K562 (cell line): ENCODE measurements around the gene WNT11. TPM values are rescaled to one million over a fixed set of nuclear protein-coding genes. Genes with fewer than 3 reads are reported as not detected.

Source experiments
- ATAC-seq: fragments of 200-7000 bp; cut with Tn5 transposase; 3 replicates; pipeline ENCODE4 v1.9.1; 2020; ENCODE audit warnings: moderate library complexity
- BruUV-seq: library from RNA; stranded (reverse); fragments of 400-500 nt; replicated peaks from 2 replicates; lab custom pipeline; 2021; lab: Mats Ljungman, UMichigan
- CTCF ChIA-PET: fragments of 300-600 bp; formaldehyde crosslinking; extraction: SDS; loops from one replicate; lab custom pipeline; 2021; ENCODE audit warnings: low intra/inter-chr PET ratio; lab: Yijun Ruan, JAX
- POLR2A ChIA-PET: fragments of 300-600, 350-650 bp; sonication (Branson Sonifier 250); formaldehyde crosslinking; extraction: SDS; loops from one replicate; lab custom pipeline; 2021; ENCODE audit warnings: antibody characterized with exemption, inconsistent platforms; lab: Yijun Ruan, JAX
- DNase-seq, 4 experiments: peaks; one replicate each; pipeline versions ENCODE4 v3.0.0 to v3.0.0-alpha.2; 2011 to 2018; ENCODE audit warnings: low spot score in 3 of 4, mixed read lengths in 3 of 4; ENCODE audit errors: extremely low read depth in 1 of 4
- FAIRE-seq: peaks from 2 replicates; lab custom pipeline; 2011; peaks lifted over from hg19 to GRCh38; lab: Jason Lieb, UNC
- H2AFZ ChIP-seq: 2 replicates; pipeline ENCODE4 v1.6.0; 2011; ENCODE audit warnings: low read depth, low read length, control low read depth, inconsistent platforms
- H3K27ac ChIP-seq: fragments of 200-600 bp; 3 replicates; pipeline ENCODE4 v1.8.0; 2011; ENCODE audit warnings: low read depth, mild to moderate bottlenecking, control low read depth, inconsistent platforms, low read length, moderate library complexity, mixed read lengths; ENCODE audit errors: extremely low read depth
- H3K27me3 ChIP-seq, 2 experiments: fragments of 300-600 bp in 1 of 2; 2 replicates in 1 of 2; 3 replicates in 1 of 2; pipeline versions ENCODE4 v1.6.0 to v1.8.0; 2011; ENCODE audit warnings: inconsistent platforms in 2 of 2, low read length in 2 of 2, mild to moderate bottlenecking in 1 of 2, mixed read lengths in 1 of 2, moderate library complexity in 1 of 2; ENCODE audit not compliant: control insufficient read depth in 2 of 2, insufficient read depth in 2 of 2
- H3K36me3 ChIP-seq: fragments of 300-600 bp; 3 replicates; pipeline ENCODE4 v1.8.0; 2011; ENCODE audit warnings: mild to moderate bottlenecking, low read length, inconsistent platforms; ENCODE audit not compliant: control insufficient read depth, insufficient read depth
- H3K4me1 ChIP-seq, 2 experiments: fragments of 200-600 bp in 1 of 2; replicated peaks in 1 of 2; 2 replicates in 1 of 2; 3 replicates in 1 of 2; pipeline versions ENCODE4 v1.5.1 to v1.8.0; 2011; ENCODE audit warnings: inconsistent platforms in 2 of 2, low read length in 2 of 2, mild to moderate bottlenecking in 1 of 2, mixed read lengths in 1 of 2, moderate library complexity in 1 of 2; ENCODE audit not compliant: control insufficient read depth in 2 of 2, insufficient read depth in 2 of 2
- H3K4me2 ChIP-seq: 2 replicates; pipeline ENCODE4 v1.6.1; 2011; ENCODE audit warnings: low read length, control low read depth, inconsistent platforms, mixed read lengths; ENCODE audit not compliant: insufficient read depth
- H3K4me3 ChIP-seq: fragments of 200-600 bp; sonication (generic), shearing (Covaris generic); 2 replicates; pipeline ENCODE4 v1.5.1; 2016; ENCODE audit warnings: control low read depth, inconsistent platforms
- H3K79me2 ChIP-seq: fragments of 200-600 bp; 3 replicates; pipeline ENCODE4 v1.8.0; 2011; ENCODE audit warnings: low read length, inconsistent platforms; ENCODE audit not compliant: control insufficient read depth, insufficient read depth
- H3K9ac ChIP-seq, 2 experiments: 2 replicates each; pipeline versions ENCODE4 v1.6.0 to v1.6.1; 2011; ENCODE audit warnings: low read depth in 2 of 2, low read length in 2 of 2, control low read depth in 1 of 2, inconsistent platforms in 1 of 2, mild to moderate bottlenecking in 1 of 2, mixed read lengths in 1 of 2; ENCODE audit not compliant: insufficient read depth in 1 of 2
- H3K9me1 ChIP-seq: one replicate; pipeline ENCODE4 v1.6.0; 2011; ENCODE audit warnings: inconsistent platforms, mild to moderate bottlenecking, low read length, moderate library complexity; ENCODE audit not compliant: control insufficient read depth, insufficient read depth
- H3K9me3 ChIP-seq: replicated peaks from 2 replicates; pipeline ENCODE4 v1.5.1; 2011; ENCODE audit warnings: low read depth, low read length, inconsistent platforms; ENCODE audit not compliant: control insufficient read depth, insufficient read depth
- H4K20me1 ChIP-seq: replicated peaks from 2 replicates; pipeline ENCODE4 v1.6.1; 2011; ENCODE audit warnings: low read length, inconsistent platforms, mixed read lengths; ENCODE audit not compliant: control insufficient read depth, insufficient read depth
- ARID2 ChIP-seq: fragments of 450-650 bp; IDR thresholded peaks from 2 replicates; pipeline ENCODE4 v1.6.1; 2017; ENCODE audit warnings: antibody characterized with exemption, mild to moderate bottlenecking
- ATF7 ChIP-seq: fragments of 450-650 bp; IDR thresholded peaks from 2 replicates; pipeline ENCODE4 v1.7.1; 2014; ENCODE audit warnings: mild to moderate bottlenecking, moderate library complexity
- CC2D1A ChIP-seq: fragments of 450-650 bp; IDR thresholded peaks from 2 replicates; pipeline ENCODE4 v1.6.1; 2017; ENCODE audit warnings: mild to moderate bottlenecking
- CREB3L1 ChIP-seq: fragments of 450-650 bp; IDR thresholded peaks from 2 replicates; pipeline ENCODE4 v1.6.1; 2014; ENCODE audit warnings: low read depth, mild to moderate bottlenecking, moderate library complexity, borderline replicate concordance
- CSDE1 ChIP-seq, 2 experiments: fragments of 450-650 bp; IDR thresholded peaks; 2 replicates each; pipeline ENCODE4 v1.6.1; 2016; ENCODE audit warnings: mild to moderate bottlenecking in 1 of 2
- CTBP1 ChIP-seq: fragments of 450-650 bp; IDR thresholded peaks from 2 replicates; pipeline ENCODE4 v1.6.1; 2016; ENCODE audit warnings: borderline replicate concordance
- ELF4 ChIP-seq: fragments of 450-650 bp; formaldehyde crosslinking; IDR thresholded peaks from 2 replicates; pipeline ENCODE4 v1.4.0; 2022; ENCODE audit warnings: missing genetic modification characterization
- EZH2 ChIP-seq: IDR thresholded peaks from 2 replicates; pipeline ENCODE4 v1.6.1; 2012; ENCODE audit warnings: low read depth, mild to moderate bottlenecking, inconsistent platforms, low read length, borderline replicate concordance
- HIVEP1 ChIP-seq: fragments of 250-450 bp; sonication (Bioruptor Pico); IDR thresholded peaks from 2 replicates; pipeline ENCODE4 v1.4.0; 2020; ENCODE audit warnings: mild to moderate bottlenecking
- JUND ChIP-seq, 2 experiments: IDR thresholded peaks; 2 replicates in 1 of 2; 3 replicates in 1 of 2; pipeline ENCODE4 v1.6.1; 2011; ENCODE audit warnings: borderline replicate concordance in 2 of 2, low read depth in 2 of 2, low read length in 2 of 2, improper control_type of control experiment in 1 of 2, missing biosample characterization in 1 of 2, missing genetic modification characterization in 1 of 2, missing genetic modification reagents in 1 of 2
- RB1 ChIP-seq: fragments of 450-650 bp; IDR thresholded peaks from 2 replicates; pipeline ENCODE4 v1.6.1; 2017; ENCODE audit warnings: low read depth, mild to moderate bottlenecking
- RNF2 ChIP-seq: sonication (generic); IDR thresholded peaks from 2 replicates; pipeline ENCODE4 v1.6.1; 2016
- SIN3A ChIP-seq, 2 experiments: fragments of 150-350 bp in 1 of 2; IDR thresholded peaks; 2 replicates each; pipeline ENCODE4 v1.6.1; 2011 to 2016; ENCODE audit warnings: borderline replicate concordance in 2 of 2, low read depth in 2 of 2, low read length in 2 of 2, mild to moderate bottlenecking in 2 of 2, moderate library complexity in 2 of 2; ENCODE audit not compliant: control insufficient read depth in 1 of 2
- SREBF2 ChIP-seq: sonication (generic); formaldehyde crosslinking; IDR thresholded peaks from 2 replicates; pipeline ENCODE4 v1.4.0; 2020; ENCODE audit warnings: mild to moderate bottlenecking, missing genetic modification reagents
- SRF ChIP-seq, 2 experiments: fragments of 250-450, 450-650 bp in 1 of 2; sonication (Bioruptor Pico) in 1 of 2; sonication (generic) in 1 of 2; formaldehyde crosslinking; IDR thresholded peaks; 2 replicates each; pipeline versions ENCODE4 v1.5.0 to v1.5.1; 2020 to 2022; ENCODE audit warnings: mild to moderate bottlenecking in 1 of 2, missing genetic modification reagents in 1 of 2
- TCF3 ChIP-seq: sonication (generic); formaldehyde crosslinking; IDR thresholded peaks from 2 replicates; pipeline ENCODE4 v1.4.0; 2020; ENCODE audit warnings: mild to moderate bottlenecking, missing genetic modification reagents
- XRCC3 ChIP-seq: fragments of 450-650 bp; IDR thresholded peaks from 2 replicates; pipeline ENCODE4 v1.6.1; 2017; ENCODE audit warnings: mild to moderate bottlenecking, moderate library complexity
- ZNF282 ChIP-seq: sonication (generic); formaldehyde crosslinking; IDR thresholded peaks from 2 replicates; pipeline ENCODE4 v1.8.1; 2023; ENCODE audit warnings: missing genetic modification reagents
- ZNF3 ChIP-seq: fragments of 250-450 bp; sonication (Bioruptor Pico); IDR thresholded peaks from 2 replicates; pipeline ENCODE4 v1.5.0; 2021; ENCODE audit warnings: mild to moderate bottlenecking, moderate library complexity
- ZNF449 ChIP-seq: fragments of 250-450 bp; sonication (Bioruptor Pico); IDR thresholded peaks from 2 replicates; pipeline ENCODE4 v1.8.0; 2022; ENCODE audit warnings: moderate library complexity, mild to moderate bottlenecking, inconsistent platforms
- ZNF551 ChIP-seq: fragments of 250-450 bp; sonication (Bioruptor Pico); IDR thresholded peaks from 2 replicates; pipeline ENCODE4 v1.5.0; 2021; ENCODE audit warnings: mild to moderate bottlenecking, moderate library complexity
- WGBS: fragments of 100-300 bp; shearing (Covaris generic); methylation state at CpG from one replicate; pipeline ENCODE4 v1.1.6; 2016; ENCODE audit warnings: low coverage, mixed read lengths; ENCODE audit not compliant: insufficient coverage; ENCODE audit errors: missing lambda C conversion rate; 5-methylcytosine and 5-hydroxymethylcytosine counted together
- in situ Hi-C: fragments of 300-500 bp; cut with MboI; formaldehyde crosslinking; loops from 4 replicates; pipeline ENCODE4 v1.15.0; 2018; ENCODE audit warnings: inconsistent platforms, mixed read lengths
- intact Hi-C: fragments of 100-400 bp; cut with micrococcal nuclease; formaldehyde crosslinking; loops from 2 replicates; pipeline ENCODE4 v1.14.2; 2022
- polyA plus RNA-seq, 8 experiments: library from polyadenylated mRNA; depleted of rRNA in 4 of 8; stranded (reverse) in 5 of 8; unstranded in 3 of 8; fragments of >200 nt; fragmentation: Nextera tagmentation in 2 of 8; fragmentation: Illumina TruSeq in 1 of 8; extraction: Ambion mirVana in 2 of 8; extraction: Trizol in 1 of 8; gene quantifications; 2 replicates each; pipeline versions ENCODE4 v1.2.1 to v1.2.3, GENCODE V29; 2011 to 2014; ENCODE audit warnings: inconsistent platforms in 1 of 8, missing spikeins in 1 of 8
- total RNA-seq, 7 experiments: library from RNA; depleted of rRNA in 6 of 7; stranded (reverse); fragments of >200 nt in 6 of 7; fragmentation: Illumina TruSeq in 2 of 7; extraction: Trizol in 2 of 7; gene quantifications; 2 replicates each; pipeline versions ENCODE4 v1.2.1 to v1.2.3, GENCODE V29; 2011 to 2021; ENCODE audit warnings: low replicate concordance in 1 of 7

The WNT11 gene
- total and polyA plus RNA-seq, 9 of the 15 experiments (the other 6 are each of a cell fraction or from before 2014, with no cell fraction given), result 0.03 to 0.20 (median 0.09) TPM; not detected in 4

DNA sequence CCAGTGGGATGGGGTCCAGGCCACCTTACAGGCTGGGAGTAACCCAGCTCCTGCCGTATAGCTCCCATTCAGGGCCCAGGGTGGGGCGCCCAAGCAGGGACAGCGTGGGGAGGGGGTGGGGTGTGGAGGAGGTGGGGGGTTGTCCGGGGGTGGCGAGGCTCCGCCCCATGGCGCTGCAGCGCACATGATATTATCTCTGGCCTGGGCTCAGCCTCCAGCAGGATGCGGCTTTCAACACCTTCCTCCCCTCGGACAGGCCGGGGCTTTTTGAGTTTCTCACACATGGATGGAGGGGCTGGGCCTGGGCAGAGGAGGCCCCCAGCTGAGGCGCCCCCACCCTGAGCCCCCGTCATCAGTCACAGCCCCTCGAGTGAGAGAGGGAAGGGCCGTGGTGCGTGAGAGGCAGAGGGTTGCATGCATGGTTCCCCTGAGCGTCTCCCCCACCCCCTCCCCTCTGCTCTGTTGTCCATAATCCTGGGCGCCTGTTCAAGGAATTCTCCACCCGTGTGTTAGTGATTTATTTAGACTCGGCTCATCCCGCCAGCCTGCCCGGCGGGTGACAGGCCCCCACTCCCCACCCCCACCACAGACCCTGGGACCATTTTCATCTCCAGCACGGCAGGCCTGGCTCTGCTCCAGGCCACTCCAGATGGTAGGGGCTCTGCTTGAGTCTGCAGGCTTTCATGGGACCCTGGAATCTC, 44.9 kb downstream of the WNT11 start (continued):
- TF ChIP-seq ATF7 (no peak), CTBP1 (no peak)

- Histone ChIP-seq H3K79me2 (no peaks in the 10 kb centered on the region), H3K9me3 (no peaks in the 10 kb centered on the region), H3K9ac (peak overlapping the region in 1 of 2 experiments; percentile 68; a peak in 1 of 4 replicates), H3K9me1 (no peaks in the 10 kb centered on the region), H3K4me2 (no peak overlapping the region), H3K27ac (no peak overlapping the region), H3K4me1 (peaks cover 17 to 45% of the 10 kb centered on the region in 2 experiments; a peak in 4 of 5 replicates), H4K20me1 (peaks cover 3% of the 10 kb centered on the region; the same call in 1 of the 2 replicates), H2AFZ (peak overlapping the region; percentile 61), H3K4me3 (no peak overlapping the region), H3K27me3 (peaks cover 4 to 43% of the 10 kb centered on the region in 2 experiments), H3K36me3 (no peaks in the 10 kb centered on the region)
- in situ Hi-C loops, result no loop called here
- TF ChIP-seq EZH2, result no peak
- TF ChIP-seq ELF4 (CRISPR knock-in tag), result no peak
- no peak for TF ChIP-seq ARID2
- no peak for TF ChIP-seq RNF2
- no peak for TF ChIP-seq ZNF3
- TF ChIP-seq SRF (CRISPR knock-in tag; IDR thresholded peaks at IDR 0.05), result no peak
- no peak for TF ChIP-seq CREB3L1
- TF ChIP-seq SREBF2 (CRISPR knock-in tag), result no peak
- TF ChIP-seq TCF3 (CRISPR knock-in tag), result no peak
- TF ChIP-seq CC2D1A, result no peak
- no peak for TF ChIP-seq JUND (IDR thresholded peaks at IDR 0.05; ENCODE audit: borderline replicate concordance, low read depth, low read length)
- TF ChIP-seq JUND (tag; IDR thresholded peaks at IDR 0.05; ENCODE audit: borderline replicate concordance, low read depth, low read length), result no peak
- TF ChIP-seq XRCC3, result no peak
- TF ChIP-seq ZNF449 (CRISPR knock-in tag), result no peak
- no peak for TF ChIP-seq HIVEP1 (CRISPR knock-in tag)
- TF ChIP-seq SIN3A (IDR thresholded peaks at IDR 0.05; ENCODE audit: borderline replicate concordance in 2 of 2, control insufficient read depth in 1 of 2, low read depth in 2 of 2, low read length in 2 of 2), result no peak
- no peak for TF ChIP-seq ZNF551 (CRISPR knock-in tag)
- no peak for TF ChIP-seq CSDE1 (IDR thresholded peaks at IDR 0.05)
- TF ChIP-seq ZNF282, result no peak
- TF ChIP-seq RB1, result no peak
- POLR2A ChIA-PET, result no interaction called here
- WGBS, result 35% methylated on average over 8 of the region's 8 CpGs
- CTCF ChIA-PET, result no interaction called here
- intact Hi-C loops, result no loop called here
- ATAC-seq (no peak), DNase-seq (no peak), FAIRE-seq (no peak)
- no TSS peak for BruUV-seq
Observed at GRCh38 chr11:76160856-76161255, 45.4 kb downstream of the WNT11 start.
